ENCODE results near the gene NDC1.
"Not testable (repeated sequence)": the region's sequence is repeated elsewhere in the genome, so short reads cannot be mapped to it uniquely, and the experiment has no call there.

The NDC1 gene

DNA sequence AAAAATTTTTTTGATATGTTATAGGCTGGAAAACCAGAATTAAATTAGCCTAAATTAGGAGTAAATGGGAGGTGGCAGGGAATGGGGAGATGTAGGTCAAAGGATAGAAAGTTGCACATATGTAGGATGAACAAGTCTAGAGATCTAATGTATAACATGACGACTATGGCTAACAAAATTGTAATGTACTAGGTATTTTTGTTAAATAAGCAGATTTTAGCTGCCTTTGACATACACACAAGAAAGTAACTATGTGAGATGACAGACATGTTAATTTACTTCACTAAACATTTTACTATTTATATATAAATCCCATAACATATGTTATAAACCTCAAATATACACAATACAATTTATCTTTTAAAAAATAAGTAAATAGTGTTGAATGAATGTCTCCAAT lies 68.9 kb downstream of the NDC1 start:
- no peak overlapping the region for H3K4me3 ChIP-seq (ENCODE audit: low read depth, low read length)
- TF ChIP-seq, protein P1, sequence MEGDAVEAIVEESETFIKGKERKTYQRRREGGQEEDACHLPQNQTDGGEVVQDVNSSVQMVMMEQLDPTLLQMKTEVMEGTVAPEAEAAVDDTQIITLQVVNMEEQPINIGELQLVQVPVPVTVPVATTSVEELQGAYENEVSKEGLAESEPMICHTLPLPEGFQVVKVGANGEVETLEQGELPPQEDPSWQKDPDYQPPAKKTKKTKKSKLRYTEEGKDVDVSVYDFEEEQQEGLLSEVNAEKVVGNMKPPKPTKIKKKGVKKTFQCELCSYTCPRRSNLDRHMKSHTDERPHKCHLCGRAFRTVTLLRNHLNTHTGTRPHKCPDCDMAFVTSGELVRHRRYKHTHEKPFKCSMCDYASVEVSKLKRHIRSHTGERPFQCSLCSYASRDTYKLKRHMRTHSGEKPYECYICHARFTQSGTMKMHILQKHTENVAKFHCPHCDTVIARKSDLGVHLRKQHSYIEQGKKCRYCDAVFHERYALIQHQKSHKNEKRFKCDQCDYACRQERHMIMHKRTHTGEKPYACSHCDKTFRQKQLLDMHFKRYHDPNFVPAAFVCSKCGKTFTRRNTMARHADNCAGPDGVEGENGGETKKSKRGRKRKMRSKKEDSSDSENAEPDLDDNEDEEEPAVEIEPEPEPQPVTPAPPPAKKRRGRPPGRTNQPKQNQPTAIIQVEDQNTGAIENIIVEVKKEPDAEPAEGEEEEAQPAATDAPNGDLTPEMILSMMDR (IDR thresholded peaks at IDR 0.05; ENCODE audit: borderline replicate concordance, insufficient read depth, low read depth, low read length): no peak

DNA sequence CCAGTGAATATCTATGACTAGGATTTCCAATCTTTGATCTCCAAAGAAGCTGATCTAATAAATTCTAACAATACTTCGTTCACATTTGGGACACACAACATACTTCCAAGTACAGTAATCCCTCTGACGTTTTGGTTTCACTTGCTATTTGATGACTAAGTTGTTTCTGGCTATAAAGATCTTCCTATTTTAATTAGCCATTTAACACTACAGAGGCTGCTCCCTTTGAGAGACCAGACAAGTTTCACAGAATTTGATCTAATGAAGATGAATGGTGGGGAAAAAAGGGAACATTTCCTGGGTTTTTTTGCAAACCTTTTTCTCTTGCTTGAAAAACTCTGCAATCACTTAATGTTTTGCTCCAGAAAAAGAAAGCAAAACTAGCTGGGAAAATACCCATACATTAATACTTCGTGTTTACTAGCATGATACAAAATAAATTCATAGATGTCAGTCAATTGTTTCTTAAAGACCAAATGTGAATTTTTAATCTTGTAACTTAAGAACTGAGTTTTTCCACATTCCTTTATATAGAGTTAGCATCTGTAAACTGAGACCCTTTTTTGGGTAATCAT lies 71.2 kb downstream of the NDC1 start:
- H3K4me3 ChIP-seq (ENCODE audit: low read depth, low read length): no peak overlapping the region
- TF ChIP-seq, protein P1 (IDR thresholded peaks at IDR 0.05; ENCODE audit: borderline replicate concordance, insufficient read depth, low read depth, low read length): no peak

DNA sequence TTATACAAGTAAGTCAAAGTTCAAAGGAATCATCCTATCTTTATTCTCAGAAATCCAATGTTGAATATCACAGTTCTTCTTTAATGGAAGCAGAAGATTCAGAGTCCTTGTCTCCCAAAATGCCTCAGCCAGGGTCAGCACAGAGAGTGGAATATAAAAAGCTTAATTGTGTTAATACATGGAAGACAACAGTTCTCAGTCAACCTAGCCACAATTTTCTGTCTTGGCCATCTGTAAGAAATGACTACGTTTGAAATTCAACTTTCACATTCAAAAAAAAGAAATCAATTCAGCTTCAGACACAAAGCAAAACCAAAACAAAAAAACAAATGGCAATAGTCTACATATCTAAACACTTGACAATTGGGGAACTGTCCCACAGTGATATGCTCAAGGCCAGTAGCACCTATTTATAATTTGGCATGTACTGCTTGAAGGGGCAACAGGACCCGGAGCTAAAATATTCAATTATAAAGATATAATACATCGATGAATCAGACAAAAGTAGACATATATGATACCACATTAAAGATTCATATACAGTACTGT lies 71.8 kb downstream of the NDC1 start:
- H3K4me3 ChIP-seq (ENCODE audit: low read depth, low read length): no peak overlapping the region
- TF ChIP-seq, protein P1 (IDR thresholded peaks at IDR 0.05; ENCODE audit: borderline replicate concordance, insufficient read depth, low read depth, low read length): no peak

DNA sequence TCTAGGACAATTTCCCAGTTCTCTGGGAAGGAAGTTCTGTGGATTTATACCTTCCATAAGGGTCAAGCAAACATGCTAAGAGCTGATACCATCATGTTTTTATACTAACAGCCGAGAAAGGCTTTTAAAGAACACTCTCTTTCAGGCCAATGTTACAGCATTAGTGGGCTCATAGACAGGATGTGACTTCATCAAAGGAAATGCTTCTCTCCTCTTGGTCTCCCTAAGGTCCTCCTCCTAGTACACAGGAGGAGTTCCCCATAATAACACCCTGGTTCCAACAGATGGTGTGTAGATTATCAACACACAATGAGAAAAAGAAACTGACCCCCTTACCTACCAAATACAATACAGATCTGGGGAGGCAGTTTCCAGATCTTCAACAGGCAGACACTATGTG lies 72.4 kb downstream of the NDC1 start:
- no peak overlapping the region for H3K4me3 ChIP-seq (ENCODE audit: low read depth, low read length)
- TF ChIP-seq, protein P1 (IDR thresholded peaks at IDR 0.05; ENCODE audit: borderline replicate concordance, insufficient read depth, low read depth, low read length): no peak

DNA sequence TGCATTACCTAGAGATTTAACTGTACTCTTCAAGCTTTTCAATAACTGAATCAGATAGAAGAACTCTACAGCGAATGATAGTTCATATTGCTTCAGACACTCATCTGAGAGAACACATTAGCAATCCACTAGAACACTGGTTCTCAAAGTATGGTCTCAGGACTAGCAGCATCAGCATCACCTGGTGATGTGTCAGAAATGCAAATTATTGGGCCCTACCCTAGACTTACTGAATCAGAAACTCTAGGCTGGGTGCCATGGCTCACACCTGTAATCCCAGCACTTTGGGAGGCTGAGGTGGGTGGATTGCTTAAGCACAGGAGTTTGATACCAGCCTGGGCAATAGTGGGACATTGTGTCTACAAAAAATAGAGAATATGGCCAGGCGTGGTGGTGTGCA lies 74.2 kb downstream of the NDC1 start:
- TF ChIP-seq, protein P1 (IDR thresholded peaks at IDR 0.05; ENCODE audit: borderline replicate concordance, insufficient read depth, low read depth, low read length): no peak
- no peak overlapping the region for H3K4me3 ChIP-seq (ENCODE audit: low read depth, low read length)

DNA sequence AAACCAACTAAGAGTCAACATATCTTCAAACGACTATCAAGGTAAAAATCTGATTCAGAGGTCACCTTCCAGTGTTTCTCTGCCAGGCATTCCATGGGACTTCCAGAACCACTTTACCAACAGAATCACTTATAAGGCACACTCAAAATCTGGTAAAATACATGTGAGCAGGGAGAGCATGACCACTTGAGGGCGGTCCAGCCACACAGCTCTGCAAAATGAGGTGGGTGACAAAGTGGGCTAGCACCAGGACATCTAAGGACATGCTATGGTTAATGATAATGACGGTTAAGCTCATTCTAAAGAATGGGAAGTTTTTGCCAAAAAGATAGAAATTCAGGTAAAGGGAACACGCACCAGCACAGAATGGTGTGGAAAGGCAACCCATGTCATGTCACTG lies 74.6 kb downstream of the NDC1 start:
- H3K4me3 ChIP-seq (ENCODE audit: low read depth, low read length): no peak overlapping the region
- TF ChIP-seq, protein P1 (IDR thresholded peaks at IDR 0.05; ENCODE audit: borderline replicate concordance, insufficient read depth, low read depth, low read length): no peak

DNA sequence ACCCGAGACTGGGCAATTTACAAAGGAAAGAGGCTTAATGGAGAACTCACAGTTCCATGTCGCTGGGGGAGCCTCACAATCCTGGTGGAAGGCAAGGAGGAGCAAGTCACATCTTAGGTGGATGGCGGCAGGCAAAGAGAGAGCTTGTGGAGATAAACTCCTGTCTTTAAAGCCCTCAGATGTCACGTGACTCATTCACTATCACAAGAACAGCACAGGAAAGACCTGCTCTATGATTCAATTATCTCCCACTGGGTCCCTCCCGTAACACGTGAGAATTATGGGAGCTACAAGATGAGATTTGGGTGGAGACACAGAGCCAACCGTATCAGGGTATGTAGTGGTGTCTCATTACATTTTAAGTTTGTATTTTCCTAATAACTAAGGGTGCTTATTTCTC lies 77.6 kb downstream of the NDC1 start:
- not testable (repeated sequence) for H3K4me3 ChIP-seq (ENCODE audit: low read depth, low read length)

Data from GM12875 (cell line).